NCI-H2196 (cell line): ENCODE measurements around the gene ZNF219.

Experiments
- DNase-seq: peaks from one replicate; lab custom pipeline; 2025; ENCODE audit not compliant: unreplicated experiment; lab: John Stamatoyannopoulos, UW

ZNF219 gene

DNA sequence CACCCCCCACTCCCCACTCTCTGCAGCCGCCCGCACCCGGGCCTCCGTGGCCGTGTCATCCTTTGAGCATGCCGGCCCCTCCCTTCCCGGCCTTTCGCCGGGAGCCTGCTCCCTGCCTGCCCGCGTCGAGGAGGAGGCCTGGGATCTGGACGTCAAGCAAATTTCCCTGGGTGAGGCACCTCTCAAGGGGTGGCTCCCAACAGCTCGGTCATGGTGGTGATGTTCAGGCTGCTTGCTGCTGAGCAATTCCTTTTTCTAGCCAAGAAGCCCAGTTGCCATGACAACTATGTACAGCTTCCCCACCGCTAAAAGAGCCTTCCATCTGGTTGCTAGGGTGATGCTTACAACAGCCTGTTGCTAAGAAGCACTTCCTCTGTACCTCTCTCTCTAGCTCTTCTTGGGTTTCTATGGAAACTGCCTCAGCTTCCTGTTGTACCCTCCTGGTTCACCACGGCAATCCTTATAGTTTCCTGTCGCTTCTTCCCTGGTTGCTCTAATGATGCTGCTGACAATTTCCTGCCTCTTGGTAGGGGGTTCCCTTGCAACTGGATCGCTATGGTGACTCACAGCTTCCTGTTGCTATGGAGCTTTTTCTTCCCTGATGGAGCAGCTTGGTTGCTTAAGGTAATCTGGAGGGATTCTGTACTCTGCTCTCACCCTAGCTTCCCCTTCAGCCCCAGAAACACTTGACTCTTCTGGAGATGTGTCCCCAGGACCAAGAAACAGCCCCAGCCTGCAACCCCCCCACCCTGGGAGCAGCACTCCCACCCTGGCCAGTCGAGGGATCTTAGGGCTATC lies 11.0 kb downstream of the ZNF219 start:
- peak; percentile 77 for DNase-seq

DNA sequence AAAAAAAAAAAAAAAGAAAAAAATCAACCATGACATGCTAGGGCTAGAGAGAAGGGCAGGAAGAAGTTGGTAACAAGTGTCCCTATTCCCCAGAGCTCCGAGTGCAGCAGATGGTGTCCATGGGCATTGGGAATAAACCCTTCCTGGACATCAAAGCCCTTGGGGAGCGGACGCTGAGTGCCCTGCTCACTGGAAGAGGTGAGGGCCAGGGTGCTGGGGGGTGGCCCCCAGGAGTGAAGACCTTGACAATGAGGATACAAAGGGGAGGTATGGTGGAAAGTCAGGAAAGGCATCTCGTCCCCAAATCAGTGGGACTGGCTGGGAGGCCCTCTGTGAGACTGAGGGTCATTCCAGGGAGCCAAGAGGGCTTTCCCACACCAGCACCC lies 11.6 kb downstream of the ZNF219 start:
- no peak for DNase-seq

DNA sequence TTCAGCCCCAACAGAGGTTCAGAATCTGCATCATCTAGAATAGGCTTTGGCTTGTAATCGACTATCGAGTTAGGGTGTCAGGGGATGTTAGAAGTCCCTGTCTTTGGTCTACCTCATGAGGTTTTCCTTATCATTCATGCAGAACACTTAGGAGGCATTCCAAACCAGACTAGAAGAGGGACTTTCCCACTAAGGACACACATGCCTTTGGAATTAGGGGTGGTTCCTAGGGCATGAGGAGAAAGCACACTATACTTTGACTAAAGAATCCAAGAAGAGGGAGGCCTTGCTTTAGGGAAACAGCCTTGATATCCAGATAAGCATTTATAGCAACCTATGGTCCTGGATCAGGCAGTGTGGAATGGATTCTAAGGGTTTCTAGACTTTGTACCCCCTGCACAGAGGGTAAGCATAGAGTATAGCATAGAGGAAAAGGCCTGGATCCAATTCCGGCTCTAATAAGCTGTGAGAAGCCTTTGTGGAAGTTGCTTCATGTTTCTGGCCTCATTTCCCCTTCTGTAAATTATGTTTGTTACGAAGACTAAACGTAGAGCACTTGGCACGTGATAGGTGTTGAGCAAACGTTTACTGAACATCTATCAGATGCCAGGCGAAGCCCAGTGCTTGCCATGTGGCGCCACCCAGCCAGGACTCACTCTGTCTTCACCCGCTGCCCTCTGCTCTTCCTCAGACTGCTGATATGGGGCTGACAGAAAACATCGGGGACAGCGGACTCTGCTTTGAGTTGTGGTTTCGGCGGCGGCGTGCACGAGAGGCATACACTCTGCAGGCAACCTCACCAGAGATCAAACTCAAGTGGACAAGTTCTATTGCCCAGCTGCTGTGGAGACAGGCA lies 13.2 kb downstream of the ZNF219 start:
- peak; percentile 23 for DNase-seq

DNA sequence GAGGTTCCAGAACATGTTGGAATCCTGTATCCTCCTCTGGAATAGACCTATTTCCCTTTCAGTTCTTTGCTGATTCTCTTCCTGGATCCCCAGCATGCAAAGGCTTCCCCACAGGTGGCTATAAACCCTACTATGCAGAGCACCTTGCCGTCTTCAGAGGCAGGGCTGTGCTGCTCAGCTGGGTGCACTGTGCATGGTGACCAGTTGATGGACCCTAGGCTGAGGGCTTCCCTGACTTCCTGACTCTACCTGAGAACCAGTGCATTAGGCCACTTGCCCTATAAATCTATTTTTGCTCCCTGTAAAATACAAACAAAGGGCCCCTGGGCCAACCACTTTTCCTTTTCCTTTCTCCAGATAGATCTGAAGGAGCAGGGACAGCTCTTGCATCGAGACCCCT lies 14.1 kb downstream of the ZNF219 start:
- DNase-seq = no peak

DNA sequence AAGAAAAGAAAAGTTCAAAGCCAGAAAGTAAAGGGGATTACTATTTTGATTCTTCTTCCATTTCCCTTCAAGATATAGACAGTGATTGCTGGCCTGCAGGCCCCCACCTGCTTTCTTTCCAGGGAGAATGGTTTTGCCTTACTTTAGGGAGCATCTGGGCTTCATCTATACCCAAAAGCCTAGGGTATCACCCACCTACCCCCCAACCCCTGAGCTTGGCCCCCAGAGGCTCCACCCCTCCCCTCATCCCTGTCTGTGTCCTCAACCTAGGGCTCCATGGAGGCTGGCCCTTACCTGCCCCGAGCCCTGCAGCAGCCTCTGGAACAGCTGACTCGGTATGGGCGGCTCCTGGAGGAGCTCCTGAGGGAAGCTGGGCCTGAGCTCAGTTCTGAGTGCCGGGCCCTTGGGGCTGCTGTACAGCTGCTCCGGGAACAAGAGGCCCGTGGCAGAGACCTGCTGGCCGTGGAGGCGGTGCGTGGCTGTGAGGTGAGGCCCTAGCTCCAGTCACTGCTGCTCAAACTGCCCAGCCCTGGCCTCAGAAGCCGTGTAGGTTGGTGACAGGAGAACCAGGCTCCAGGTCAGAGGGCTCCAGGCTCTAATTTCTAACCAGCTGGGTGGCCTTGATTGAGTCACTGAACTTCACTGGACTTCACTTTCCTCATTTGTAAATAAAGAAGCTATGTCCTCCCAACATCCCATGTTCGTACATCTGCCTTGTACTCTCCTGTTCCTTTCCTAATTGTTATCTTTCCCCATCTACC lies 14.7 kb downstream of the ZNF219 start:
- DNase-seq = no peak

DNA sequence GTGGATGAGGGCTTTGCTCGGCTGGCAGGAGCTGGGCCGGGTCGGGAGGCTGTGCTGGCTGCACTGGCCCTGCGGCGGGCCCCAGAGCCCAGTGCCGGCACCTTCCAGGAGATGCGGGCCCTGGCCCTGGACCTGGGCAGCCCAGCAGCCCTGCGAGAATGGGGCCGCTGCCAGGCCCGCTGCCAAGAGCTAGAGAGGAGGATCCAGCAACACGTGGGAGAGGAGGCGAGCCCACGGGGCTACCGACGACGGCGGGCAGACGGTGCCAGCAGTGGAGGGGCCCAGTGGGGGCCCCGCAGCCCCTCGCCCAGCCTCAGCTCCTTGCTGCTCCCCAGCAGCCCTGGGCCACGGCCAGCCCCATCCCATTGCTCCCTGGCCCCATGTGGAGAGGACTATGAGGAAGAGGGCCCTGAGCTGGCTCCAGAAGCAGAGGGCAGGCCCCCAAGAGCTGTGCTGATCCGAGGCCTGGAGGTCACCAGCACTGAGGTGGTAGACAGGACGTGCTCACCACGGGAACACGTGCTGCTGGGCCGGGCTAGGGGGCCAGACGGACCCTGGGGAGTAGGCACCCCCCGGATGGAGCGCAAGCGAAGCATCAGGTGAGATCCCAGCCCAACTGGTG lies 16.8 kb downstream of the ZNF219 start:
- no peak for DNase-seq

DNA sequence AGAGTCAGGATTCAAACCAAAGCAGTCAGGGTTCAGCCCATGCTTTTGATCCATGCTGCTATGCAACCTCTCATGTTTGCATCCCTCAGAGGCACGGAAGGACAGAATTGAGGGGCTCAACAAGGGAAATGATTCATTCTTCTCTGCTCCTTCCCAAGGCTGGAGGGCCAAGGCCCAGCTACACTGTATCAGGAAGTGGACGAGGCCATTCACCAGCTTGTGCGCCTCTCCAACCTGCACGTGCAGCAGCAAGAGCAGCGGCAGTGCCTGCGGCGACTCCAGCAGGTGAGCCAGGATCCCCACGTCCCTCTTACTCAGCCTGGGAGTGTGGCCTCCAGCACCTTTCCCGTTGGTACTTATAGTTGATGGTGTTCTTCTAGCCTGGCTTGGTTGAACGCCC lies 19.7 kb downstream of the ZNF219 start:
- DNase-seq = no peak

DNA sequence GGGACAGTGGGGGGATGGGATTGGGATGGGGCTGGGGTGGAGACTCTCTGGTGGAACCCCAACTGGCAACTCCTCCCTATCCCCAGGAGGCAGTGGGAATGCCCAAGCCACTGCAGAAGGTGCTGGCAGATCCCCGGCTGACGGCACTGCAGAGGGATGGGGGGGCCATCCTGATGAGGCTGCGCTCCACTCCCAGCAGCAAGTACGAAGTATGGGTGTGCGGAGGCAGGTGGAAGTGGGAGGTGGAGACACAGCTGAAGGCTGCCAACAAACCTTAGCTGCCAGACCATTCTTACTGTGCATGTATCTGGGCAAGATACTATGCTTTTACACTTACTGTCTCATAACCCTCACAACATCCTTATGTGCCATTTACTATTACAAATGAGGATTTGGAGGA lies 20.2 kb downstream of the ZNF219 start:
- DNase-seq = no peak

DNA sequence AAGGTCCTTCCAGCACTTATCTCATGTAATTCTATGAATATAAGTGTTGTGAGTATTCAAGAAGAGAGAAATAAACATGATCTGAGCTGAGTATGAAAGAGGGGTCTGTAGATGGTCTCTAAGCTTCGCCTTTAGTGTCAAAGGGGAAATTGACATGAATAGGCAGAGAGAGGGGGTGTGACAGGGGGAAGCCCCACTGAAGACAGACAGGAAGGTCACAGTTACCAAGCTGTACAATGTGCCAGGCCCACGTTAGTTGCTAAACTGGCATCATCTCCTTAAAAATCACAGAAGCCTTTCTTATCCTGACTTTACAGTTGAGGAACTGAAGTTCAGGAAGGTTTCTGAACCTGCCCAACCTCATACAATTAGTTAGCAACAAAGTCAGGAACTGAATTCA lies 20.8 kb downstream of the ZNF219 start:
- no peak for DNase-seq

DNA sequence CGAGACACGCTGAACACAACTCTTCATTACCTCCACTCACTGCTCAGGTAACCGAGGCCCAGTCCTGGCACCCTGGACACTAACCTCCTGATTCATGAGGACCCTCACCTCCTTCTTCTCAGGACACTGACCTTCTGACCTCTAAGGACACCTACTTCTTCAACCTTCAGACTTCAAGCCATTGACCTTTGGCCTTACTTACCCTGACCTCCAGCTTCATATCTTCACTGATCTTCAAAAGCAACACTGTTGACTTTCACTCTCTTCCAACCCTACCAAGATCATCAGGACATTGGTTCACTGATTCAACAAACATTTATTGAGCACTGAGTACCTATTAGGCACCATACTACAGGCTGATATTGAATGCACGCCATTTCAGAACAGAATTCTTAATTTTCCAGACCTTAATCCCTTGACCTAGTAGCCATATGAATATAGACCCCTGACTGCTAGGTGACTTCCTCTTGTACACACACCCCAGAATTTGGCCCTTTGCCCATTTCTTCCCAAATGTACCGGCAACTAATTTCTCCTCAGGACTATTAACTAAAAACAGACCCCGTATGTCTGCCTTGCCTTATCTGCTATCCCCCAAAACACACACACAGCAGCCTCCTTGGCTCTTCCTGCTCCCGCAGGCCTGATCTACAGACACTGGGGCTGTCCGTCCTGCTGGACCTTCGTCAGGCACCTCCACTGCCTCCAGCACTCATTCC lies 22.6 kb downstream of the ZNF219 start:
- no peak for DNase-seq

DNA sequence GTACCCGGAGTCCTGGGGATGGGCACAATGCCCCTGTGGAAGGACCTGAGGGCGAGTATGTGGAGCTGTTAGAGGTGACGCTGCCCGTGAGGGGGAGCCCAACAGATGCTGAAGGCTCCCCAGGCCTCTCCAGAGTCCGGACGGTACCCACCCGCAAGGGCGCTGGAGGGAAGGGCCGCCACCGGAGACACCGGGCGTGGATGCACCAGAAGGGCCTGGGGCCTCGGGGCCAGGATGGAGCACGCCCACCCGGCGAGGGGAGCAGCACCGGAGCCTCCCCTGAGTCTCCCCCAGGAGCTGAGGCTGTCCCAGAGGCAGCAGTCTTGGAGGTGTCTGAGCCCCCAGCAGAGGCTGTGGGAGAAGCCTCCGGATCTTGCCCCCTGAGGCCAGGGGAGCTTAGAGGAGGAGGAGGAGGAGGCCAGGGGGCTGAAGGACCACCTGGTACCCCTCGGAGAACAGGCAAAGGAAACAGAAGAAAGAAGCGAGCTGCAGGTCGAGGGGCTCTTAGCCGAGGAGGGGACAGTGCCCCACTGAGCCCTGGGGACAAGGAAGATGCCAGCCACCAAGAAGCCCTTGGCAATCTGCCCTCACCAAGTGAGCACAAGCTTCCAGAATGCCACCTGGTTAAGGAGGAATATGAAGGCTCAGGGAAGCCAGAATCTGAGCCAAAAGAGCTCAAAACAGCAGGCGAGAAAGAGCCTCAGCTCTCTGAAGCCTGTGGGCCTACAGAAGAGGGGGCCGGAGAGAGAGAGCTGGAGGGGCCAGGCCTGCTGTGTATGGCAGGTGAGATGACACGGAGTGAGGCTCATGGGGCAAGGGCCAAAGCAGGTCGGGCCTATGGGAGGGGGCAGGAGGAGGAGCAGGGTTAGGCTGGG lies 23.8 kb downstream of the ZNF219 start:
- no peak for DNase-seq

DNA sequence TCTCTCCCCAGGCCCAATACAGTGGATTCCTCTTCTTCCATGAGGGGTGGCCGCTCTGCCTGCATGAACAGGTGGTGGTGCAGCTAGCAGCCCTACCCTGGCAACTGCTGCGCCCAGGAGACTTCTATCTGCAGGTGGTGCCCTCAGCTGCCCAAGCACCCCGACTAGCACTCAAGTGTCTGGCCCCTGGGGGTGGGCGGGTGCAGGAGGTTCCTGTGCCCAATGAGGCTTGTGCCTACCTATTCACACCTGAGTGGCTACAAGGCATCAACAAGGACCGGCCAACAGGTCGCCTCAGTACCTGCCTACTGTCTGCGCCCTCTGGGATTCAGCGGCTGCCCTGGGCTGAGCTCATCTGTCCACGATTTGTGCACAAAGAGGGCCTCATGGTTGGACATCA lies 24.5 kb downstream of the ZNF219 start:
- DNase-seq = no peak

DNA sequence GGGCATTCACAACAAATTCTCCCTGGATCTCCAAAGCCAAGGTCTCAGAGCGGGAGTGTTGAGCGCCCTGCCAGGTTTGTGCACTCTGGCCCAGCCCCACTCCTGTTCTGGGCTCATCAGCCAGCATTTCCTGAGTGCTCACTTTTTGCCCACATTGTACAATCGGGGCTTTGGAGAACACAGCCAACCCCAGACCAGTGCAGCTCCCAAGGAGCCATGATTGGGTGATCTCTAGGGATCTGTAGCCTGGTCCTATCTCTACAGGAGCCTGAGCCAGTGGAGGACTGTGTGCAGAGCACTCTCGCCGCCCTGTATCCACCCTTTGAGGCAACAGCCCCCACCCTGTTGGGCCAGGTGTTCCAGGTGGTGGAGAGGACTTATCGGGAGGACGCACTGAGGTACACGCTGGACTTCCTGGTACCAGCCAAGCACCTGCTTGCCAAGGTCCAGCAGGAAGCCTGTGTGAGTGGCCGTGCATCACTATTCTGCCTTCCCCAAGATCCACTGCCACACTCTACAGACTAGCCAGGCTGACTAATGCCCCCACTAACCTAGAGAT lies 25.6 kb downstream of the ZNF219 start:
- DNase-seq = peak; percentile 47

DNA sequence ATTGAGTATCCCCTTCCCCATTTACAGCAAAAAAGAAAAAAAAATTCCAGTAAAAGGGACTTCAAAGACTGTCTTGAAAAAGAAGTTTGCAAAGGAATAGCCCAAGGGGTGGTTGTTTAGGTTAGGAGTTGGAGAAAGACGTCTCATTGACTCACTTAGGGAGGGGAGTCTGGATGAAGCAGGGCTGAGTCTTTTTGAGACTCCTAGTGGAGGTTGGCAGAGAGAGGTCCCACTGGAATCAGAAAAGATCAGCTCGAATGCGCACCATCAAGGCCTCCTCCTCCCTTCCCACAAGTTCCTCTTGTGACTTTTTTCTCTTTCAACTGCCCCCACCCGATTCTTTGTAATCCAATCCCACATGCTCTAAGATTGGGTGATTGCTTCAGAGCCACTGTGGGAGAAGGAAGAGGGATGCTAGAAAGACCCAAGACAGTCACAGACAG lies 26.4 kb downstream of the ZNF219 start:
- DNase-seq = no peak

DNA sequence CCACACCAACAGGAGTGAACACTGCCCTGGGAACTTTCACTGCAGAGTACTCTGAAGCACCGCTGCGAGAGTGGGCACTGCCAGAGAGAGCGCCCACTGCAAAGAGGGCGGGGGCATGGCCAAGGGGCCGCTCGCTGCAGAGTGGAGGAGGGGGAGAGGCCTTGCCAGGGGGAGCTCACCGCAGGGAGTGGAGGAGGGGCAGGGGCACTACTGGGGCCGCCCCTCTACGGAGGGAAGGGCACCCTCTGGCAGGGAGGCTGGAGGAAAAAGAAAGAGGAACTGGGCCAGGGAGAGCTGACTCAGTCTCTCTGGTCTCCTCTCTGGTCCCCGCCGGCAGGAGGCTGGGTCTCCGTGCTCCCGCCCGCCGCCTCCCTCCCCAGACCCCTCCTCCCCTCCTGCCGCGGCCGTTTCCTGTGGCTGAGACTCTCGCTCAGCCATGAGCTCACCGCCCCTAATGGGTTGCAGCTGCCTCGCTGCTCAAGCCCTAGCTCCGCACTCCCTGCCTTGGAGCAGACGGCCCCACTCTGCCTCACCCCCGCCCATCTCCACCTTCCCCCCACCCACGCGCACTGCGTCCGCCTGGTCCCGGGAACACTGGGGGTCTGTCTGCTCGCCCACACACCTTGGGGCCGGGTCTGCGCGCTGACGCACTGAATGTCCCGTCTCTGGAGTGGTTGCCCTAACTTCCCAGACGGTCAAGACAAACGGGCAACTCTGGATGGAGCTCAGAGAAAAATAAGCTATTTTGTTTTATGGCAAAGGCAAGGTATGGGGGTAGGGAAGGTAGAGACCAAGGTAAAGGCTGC lies 27.0 kb downstream of the ZNF219 start:
- DNase-seq = peak; percentile 85

DNA sequence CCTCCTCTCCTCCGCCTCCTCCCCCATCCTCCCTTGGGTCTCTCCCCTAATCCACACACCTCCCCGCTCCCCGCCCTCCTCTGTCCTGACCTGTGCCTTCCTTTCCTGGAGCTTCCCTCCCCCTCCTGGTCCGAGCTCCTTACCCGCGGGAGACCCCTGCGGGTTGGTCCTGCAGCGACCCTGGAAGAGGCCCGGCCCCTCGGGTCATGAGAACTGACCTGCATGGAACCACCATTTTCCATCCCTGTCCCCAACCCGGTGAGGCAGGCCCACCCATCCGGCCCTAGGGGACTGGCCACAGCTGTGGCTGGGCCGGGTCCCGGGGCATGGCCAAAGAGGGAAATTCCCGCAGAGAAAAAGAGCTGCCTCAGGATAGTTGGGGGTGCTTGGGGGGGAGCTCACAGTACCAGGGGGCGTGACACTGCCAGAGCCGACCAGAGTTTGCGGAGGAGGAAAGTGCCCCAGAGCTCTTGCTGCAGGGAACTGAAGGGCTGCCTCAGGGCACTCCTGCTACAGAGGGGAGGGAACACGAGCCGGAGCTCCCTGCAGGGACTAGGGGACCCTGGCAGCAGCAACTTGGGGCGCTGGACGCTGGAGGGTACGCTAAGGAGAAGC lies 27.7 kb downstream of the ZNF219 start:
- DNase-seq = peak; percentile 42

DNA sequence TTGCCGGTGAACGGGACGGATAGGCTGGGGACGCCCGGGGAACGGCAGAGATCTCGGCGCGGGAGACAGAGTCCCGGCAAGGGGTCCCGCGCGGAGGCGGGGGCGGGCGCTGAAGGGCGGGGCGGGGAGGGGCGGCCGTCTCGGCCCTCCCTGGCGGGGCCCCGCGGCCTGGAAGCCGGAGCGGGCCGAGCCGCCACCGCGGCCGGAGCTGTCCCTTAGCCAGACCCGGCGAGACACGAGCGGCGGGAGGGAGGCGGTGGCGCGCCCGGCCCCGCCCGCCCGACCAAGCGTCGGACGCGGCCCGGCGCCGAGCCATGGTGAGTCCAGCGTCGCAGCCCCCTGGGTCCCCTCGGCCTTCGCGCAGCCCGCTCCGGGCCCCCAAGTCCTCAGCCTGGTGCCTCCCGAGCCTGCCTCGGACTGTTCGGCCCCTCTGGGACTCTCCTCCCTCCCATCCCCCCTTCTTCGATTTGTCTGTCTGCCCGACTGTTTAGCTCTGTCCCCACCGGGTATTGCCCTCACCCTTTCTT lies 28.3 kb downstream of the ZNF219 start, which contains the start of gene ARHGEF40:
Gene ARHGEF40 (plus strand): TSS at position 222 of the 527 bp plus-strand sequence. CDS start 93 bp downstream, at position 315.
- DNase-seq = peak; percentile 68
